ENCODE measurements around the gene C11orf16.
"Not testable (repeated sequence)": the region's sequence is repeated elsewhere in the genome, so short reads cannot be mapped to it uniquely, and the experiment has no call there.

Gene C11orf16

DNA sequence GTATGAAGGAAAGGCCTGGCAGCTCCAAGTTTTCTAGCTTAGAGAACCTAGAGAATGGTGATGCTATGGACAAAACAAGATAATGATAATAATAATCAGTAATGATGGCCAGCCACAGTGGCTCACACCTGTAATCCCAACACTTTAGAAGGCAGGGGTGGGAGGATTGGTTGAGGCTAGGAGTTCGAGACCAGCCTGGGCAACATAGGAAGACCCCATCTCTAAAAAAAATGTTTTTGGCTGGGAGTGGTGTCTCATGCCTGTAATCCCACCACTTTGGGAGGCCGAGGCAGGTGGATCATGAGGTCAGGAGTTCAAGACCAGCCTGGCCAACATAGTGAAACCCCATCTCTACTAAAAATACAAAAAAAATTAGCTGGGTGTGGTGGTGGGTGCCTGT, 3.0 kb upstream of the C11orf16 start:
- DNase-seq (ENCODE audit: low read depth in 2 of 2): not testable (repeated sequence)

DNA sequence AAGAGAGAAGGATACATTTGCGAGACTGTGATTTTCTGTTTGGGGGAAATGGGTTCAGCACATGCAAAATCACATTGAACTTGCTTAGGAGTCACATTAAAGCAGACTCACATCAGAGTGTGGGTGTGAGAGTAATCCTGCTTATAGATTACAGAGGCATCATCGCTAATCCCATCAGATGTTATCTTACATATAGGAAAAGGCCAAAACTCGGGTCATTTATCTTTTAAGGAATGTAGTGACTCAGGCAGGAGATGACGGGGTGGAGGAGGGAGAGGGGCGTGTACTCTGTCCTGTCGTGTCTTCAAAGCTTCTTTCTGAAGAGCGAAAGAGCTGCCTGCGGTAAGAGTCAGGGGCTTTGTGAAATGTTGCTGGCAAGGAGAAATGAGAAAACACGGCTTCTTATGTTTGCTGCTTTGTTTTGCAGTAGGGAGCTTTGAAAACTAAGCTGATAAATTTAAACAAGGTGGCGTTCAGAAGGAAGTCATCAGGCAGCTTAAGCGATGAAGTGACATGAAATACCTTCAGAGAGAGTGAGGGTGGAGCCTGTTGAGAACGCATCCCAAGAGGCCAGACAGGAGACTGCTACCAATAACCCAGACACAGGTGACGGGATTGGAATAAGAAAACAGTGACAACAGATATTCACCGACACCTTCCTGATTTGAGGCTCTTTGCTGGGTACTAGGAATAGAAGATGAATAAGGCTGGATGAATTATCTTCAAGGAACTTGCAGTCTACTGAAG, 2.2 kb upstream of the C11orf16 start:
- DNase-seq (ENCODE audit: low read depth in 2 of 2): no peak

DNA sequence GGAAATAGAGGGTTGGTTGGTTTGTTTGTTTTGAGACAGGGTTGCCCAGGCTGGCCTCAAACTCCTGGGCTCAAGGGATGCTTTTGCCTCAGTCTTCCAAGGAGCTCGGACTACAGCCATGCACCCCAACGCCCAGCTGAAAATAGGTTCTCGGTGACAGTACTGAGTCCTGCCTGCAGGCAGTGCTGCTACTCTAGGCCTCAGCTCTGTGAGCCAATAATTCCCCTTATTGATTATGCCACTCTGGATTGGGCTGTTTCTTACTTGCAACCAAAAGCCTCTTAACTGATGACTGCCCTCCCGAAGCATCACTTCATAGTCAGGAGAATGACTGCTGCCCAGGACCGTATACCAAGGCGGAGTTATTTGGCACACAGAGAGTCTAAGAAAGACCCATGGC, 1.2 kb upstream of the C11orf16 start:
- no peak for DNase-seq (ENCODE audit: low read depth in 2 of 2)

DNA sequence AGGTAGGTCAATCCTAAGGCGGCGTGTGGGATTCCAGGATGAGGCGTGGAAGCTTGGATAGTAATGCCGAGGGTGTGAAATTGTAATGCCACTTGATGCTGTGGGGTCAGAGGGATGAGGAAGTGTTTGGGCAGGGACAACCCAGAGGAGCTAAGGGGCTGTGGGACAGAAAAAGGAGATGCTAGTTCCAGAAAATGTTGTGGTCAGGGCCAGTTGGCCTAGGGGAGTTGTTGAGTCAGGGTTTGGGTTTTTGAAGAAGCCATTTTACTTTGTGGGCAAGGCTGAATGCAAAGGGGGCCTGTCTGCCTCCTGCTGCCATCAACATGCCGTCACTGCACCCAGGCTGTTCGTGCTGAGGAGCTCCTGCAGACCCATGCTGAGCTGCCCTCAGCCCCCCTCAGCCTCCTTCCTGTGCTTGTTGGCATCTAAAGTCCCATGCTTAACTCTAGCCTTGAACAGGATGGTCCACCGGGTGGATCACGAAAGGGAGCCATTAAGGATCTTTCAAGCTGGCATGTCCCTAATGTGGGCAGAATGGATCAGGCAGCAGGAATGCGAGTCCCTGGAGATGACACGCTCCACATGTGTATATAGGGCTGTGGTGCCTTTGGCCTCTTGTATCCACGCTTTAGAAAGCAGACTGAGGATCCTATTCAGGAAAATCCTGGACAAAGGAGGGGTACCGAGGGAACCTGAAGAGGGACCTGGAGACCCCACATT, 2.1 kb downstream of the C11orf16 start:
- DNase-seq (ENCODE audit: low read depth in 2 of 2): no peak

DNA sequence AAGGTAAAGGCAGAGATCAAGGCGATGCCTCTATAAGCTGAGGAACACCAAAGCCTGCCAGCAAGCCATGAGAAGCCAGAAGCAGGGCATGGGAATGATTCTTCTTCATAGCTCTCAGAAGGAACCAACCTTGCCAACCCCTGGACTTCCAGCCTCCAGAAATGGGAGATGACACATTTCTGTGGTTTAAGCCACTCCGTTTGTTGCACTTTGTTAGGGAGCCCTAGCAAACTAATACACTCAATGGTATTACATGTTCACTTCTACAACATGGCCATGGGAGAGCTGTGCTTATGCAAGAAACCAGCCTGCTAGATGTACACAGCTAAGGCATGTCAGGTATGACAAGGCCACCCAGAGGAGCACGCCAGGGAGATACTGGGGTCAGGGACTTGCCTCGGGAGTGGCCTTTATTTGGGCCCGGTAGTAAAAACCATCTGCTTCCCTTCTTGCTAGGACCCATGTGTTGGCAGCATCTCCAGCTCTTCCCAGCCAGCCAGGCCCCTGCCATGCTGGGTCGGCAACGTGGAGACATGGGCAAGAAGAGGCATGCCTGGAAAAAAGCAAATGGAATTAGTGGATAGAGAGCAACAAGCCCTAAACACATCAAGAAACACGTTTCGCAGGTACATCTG, 3.6 kb downstream of the C11orf16 start:
- no peak for DNase-seq (ENCODE audit: low read depth in 2 of 2)

DNA sequence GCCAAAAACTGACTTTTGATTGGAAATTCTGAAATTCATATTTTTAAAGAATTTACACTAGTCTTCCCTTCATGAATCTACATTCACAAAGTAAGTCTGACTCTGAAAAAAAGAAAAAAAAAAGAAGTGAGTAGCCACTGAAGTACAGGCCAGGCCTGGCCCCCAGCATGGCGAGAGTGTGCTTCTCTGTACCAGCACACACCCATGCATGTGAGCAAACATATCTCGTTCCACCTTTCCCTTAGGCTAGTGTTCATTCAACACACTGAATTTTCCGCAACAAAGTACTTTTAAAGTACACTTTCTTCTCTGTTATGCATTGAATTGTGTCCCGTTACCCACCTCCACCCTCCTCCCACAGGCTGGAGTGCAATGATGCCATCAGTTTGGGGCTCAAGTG, 4.5 kb downstream of the C11orf16 start:
- no peak for DNase-seq (ENCODE audit: low read depth in 2 of 2)

DNA sequence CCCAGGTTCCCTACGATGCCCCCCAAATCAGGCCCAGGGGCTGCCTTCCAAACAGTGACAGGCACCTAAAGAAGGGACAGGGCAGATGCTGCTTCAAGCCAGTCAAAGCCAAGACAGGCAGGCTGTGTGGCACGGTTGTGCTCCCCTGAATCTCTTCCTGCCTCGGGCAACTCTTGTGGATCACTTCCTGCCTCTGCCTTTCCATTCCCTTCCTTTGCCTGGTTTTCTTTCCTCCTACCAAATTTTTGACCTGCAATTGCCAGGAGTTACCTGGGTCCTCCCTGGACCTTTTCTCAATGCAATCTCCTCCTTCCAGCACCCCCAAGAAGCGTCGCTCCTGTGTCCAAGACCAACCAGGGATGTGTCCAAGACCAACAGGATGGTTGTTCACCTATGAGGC, 5.5 kb downstream of the C11orf16 start:
- no peak for DNase-seq (ENCODE audit: low read depth in 2 of 2)

DNA sequence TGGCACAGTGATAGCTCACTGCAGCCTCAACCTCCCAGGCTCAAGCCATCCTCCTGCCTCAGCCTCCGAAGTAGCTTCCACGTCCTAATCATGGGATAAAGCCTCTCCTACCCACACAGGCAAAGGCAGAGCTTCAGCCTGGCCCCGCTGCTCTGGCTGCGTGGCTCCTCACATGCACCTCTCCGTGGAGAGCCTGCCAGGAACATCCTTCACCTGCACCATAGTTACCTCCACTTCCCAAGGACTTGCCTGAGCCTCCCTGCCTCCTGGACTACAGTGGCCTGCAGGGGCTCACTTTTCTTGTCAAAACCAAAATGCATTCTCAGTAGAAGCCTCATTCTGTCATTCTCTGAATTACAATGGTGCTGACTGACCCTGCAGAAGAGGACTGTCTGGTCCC, 6.5 kb downstream of the C11orf16 start:
- no peak for DNase-seq (ENCODE audit: low read depth in 2 of 2)

DNA sequence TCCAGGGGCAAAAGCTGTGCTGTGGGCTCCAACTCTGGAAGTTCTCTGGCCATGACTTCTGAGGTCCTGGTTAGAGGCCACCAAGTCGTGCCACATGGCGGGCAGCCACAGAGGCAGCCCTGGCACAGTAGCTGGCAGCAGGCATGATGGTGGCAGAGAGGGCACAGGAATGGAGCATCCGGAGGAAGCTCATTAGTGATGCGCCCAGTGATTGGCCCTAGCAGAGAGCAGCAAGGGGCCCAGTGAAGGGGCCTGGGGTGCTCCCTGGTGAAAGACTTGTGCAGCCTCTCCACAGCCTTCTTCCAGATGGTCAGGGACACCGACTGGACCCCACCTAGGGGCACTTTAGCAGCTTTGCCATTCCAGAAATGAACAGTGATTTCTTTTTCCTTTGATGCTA, 7.0 kb downstream of the C11orf16 start:
- no peak for DNase-seq (ENCODE audit: low read depth in 2 of 2)

DNA sequence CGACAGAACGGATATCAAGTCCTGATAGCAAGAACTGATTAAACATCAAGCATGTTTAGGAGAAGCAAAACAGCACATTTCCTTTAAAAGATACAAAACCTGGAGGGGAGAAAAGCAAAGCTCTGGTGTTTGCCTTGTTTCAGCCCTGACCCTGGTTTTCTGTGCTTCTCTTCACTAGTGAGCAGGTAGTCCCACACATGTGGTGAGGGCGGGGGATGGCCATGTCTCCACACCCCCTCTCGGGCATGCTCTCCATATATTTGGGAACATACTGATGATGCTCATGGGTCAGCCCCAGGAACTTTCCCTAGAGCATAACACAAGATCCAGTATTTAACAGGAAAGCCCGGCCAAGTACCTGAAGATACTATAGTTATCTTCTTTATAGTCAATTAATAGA, 10.1 kb downstream of the C11orf16 start:
- no peak for DNase-seq (ENCODE audit: low read depth in 2 of 2)

DNA sequence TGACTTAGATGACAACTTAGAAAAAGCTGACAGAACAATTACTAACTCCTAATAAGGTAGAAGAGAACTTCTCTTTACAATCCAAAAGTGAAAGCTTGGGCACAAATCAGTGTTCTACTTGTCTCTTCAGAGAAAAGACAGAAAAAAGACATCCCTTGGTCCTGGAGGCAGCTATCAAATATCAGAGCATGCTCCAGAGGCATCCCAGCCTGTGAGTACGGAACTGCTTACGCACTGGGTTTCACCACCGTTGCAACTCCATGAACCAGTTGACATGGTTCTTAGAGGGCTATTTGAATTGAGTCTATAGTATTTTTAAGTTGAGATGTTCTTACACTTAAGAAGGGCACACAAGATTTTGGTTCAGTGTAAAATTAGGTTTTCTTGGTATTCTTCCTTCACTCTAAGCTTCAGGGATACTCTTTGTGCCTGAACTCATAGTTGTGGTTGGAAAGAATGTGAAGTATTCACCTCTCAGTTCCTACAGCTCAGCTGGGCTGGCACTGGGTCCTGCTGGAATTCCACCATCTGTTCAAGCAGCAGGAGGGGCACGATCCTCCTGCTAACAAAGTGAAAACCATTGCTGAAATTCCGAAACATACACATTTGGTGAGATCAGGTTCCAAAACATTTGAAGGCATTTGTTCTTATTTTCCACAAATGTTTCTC, 15.5 kb downstream of the C11orf16 start:
- no peak for DNase-seq (ENCODE audit: low read depth in 2 of 2)

DNA sequence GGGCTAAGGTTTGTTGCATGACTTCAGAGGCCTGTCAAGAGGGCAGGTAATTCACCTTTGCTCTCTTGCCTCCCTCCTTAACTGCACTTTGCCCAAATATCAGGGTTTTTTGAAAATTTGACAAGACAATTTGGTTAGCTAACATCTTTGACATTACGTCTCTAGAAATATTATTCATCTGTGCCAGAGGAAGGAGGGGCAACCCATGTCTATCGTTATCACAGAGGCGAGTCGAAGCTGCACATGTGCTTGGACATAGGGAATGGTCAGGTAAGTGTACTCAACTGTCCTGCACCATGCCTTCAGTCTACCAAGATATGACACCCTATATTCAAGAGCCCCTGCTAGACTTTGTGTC, 18.1 kb downstream of the C11orf16 start:
- no peak for DNase-seq (ENCODE audit: low read depth in 2 of 2)

DNA sequence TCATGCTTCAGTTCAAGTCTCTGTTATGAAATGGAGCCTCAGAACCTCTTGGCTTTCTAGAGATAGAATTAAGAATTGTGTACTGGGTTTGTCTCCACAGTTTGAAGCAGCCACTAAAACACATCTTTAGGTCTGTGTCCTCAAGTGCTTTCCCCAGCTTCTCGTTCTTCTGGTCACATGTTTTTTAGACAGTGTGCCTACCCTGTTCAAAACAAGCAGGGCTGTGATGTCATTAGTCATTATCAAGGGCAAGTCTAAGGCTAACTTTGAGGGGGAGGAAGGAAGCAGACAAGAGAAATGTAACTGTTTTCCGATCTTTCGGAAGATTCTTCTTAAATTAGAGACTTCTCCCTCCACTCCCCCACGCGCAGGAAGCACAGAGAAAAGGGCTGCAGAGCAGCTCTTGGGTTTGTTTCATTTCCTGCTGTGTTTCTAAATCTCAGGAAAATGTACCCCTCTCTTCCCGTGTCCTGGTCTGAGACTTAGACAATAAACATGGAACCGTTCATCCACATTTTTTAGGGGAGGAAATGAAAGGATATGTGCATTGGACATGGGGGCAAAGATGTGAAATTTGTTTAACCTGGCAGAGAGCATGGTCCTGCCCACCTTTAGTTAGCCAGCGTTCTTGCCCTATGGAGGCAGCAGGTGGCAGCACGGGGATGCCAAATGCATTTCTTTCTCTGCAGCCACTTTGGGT, 18.6 kb downstream of the C11orf16 start:
- no peak for DNase-seq (ENCODE audit: low read depth in 2 of 2)

DNA sequence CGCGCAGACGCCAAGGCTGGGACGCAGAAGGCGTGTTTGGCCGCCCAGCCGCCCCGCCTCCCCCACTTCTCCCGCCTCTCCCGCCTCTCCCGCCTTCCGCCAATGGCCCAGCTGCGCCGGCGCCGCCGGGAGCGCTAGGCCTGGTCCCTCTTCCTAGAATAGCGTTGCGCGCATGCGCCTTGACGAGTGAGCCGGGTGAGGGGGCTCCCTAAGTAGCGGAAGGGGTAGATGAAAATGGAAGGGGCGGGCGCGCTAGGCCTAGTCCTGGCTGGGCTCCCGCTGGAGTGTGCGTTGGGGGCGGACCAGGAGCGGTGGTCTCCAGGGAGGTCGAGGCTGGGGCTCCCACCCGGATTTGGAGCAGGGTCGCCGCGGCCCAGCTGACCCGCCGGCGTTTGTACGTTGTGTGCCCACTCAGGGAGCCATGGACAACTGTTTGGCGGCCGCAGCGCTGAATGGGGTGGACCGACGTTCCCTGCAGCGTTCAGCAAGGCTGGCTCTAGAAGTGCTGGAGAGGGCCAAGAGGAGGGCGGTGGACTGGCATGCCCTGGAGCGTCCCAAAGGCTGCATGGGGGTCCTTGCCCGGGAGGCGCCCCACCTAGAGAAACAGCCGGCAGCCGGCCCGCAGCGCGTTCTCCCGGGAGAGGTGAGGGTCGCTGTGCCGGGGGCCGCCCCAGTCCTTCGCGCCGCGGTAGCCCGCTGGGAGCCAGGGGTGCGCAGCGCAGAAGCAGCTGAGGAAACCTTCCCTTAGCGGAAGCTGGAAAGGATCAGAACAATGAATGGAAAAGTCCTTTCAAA, 21.5 kb downstream of the C11orf16 start, which contains the start of gene AKIP1:
Gene AKIP1 (plus strand): TSS at position 161 of the 795 bp plus-strand sequence. CDS start 261 bp downstream, at position 422.
- DNase-seq (ENCODE audit: low read depth in 2 of 2): peak; percentile 49 to 62

DNA sequence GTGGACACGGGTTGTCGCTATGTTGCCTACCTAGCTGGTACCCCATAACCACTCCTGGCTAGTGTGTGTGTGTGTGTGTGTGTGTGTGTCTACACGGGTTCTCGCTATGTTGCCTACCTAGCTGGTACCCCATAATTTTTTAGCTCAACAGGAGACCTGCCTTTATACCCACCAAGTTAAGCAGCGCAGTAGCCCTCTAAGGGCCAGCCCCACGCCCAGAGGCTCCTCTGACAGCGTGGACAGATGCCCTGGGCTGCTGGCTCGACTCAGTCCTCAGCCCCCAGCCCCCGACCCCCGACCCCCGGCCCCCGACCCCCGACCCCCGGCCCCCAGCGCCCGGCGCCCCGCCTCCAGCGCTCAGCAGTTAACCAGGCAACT, 22.1 kb downstream of the C11orf16 start:
- DNase-seq (ENCODE audit: low read depth in 2 of 2): no peak

DNA sequence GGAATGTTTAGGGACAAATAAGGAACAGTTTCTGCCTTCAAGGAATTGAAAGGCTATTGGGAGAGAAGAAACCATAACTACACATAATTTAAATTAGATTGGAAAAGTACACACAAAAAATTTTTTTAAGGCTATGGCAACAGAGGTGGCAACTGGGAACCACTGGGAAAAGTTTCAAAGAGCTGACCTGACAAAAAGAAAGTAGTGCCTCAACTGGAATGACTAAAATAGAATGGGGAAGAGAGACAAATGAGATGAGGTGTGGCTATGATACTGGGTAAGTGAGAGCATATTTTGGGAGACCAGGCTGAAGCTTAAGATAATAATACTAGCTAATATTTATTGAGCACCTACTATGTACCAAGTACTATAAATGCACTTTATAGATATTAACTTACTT, 24.6 kb downstream of the C11orf16 start:
- no peak for DNase-seq (ENCODE audit: low read depth in 2 of 2)

DNA sequence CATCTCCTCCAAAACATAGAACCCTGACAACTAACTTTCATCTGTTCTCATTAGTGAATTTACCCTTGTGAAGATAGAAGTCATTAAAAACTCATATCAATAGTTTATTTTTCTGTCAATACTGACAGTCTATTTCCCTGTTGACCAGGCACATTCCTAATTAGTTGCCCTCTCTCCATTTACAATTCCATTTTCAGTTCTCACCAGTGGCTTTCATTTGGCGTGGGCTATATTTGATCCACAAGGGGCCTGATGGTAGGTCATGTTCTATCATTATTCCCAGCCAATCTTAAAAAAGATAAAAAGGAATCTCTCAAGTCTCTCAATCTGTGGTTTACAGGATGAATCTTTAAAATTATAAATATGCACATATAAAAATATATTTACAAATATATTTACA, 25.6 kb downstream of the C11orf16 start:
- DNase-seq (ENCODE audit: low read depth in 2 of 2): no peak

DNA sequence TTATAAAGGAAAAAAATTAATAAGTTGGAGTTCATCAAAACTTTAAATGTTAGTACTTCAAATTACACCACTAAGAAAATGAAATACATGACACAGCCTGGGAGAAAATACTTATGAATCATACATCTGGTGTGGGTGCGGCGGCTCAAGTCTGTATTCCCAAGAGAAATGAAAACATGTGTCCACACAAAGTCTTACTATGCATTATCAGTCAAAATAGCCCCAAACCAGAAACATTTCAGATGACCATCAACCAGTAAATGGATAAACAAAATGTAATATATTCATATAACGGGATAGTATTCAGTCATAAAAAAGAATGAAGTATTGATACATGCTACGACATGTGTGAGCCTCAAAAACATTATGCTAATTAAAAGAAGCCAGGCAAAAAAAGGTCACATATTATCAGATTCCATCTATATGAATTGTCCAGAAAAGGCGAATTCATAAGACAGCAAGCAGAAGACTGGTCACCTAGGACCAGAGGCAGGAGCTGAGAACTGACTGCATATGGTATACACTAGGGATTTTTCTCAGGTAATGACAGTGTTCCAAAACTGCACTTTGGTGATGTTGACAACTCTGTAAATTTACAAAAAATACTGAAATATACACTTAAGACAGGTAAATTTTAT, 27.1 kb downstream of the C11orf16 start:
- no peak for DNase-seq (ENCODE audit: low read depth in 2 of 2)

DNA sequence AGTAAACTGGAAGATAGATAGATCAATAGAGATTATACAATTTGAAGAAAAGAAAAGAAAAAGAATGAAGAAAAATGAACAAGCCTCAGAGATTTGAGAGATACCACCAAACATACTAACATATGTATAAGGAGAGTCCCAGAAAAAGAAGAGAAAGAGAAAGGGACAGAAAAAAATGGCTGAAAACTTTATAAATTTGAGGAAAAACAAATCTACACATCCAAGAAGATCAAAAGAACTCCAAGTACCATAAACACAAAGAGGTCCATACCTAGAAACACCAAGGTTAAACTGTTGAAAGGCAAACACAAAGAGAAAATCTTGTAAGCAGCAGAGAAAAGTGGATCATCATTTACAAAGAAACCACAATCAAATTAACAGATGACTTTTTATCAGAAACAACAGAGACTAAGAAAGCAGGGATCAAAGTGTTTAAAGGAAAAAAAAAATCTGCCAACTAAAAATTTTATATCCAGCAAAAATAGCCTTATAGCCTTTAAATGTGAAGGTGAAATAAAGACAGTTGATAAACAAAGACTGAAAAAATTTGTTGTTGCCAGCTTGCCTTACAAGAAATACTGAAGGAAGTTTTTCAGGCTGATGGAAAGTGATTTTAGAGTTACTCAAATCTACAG, 33.5 kb downstream of the C11orf16 start:
- no peak for DNase-seq (ENCODE audit: low read depth in 2 of 2)

DNA sequence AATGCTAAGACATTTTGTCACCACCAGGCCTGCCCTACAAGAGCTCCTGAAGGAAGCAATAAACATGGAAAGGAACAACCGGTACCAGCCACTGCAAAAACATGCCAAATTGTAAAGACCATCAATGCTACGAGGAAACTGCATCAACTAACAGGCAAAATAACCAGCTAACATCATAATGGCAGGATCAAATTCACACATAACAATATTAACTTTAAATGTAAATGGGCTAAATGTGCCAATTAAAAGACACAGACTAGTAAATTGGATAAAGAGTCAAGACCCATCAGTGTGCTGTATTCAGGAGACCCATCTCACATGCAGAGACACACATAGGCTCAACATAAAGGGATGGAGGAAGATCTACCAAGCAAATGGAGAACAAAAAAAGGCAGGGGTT, 41.6 kb downstream of the C11orf16 start:
- DNase-seq (ENCODE audit: low read depth in 2 of 2): not testable (repeated sequence)

All from stimulated activated CD8-positive, alpha-beta memory T cell treated with anti-CD3 and anti-CD28 coated beads, Interleukin-2, amount 100 ng/mL, for 1 hour (primary cell).